Mammary epithelial cell (primary cell): ENCODE data around the gene ZNF419.
"Not testable (repeated sequence)": the region's sequence is repeated elsewhere in the genome, so short reads cannot be mapped to it uniquely, and the experiment has no call there.

Source experiments
- CTCF ChIP-seq, 2 donors: IDR thresholded peaks in 1 of 2; conservative IDR thresholded peaks in 1 of 2; 2 replicates each; pipeline ENCODE4 v1.5.1; 2011 to 2012; ENCODE audit warnings: inconsistent platforms in 2 of 2, low read length in 2 of 2, mild to moderate bottlenecking in 2 of 2, control low read depth in 1 of 2, low read depth in 1 of 2; ENCODE audit not compliant: insufficient read depth in 1 of 2; ENCODE audit errors: extremely low read depth in 1 of 2
- EZH2 ChIP-seq: IDR thresholded peaks from 2 replicates; pipeline ENCODE4 v1.6.1; 2012; ENCODE audit warnings: low read length, inconsistent platforms, borderline replicate concordance

- TF ChIP-seq CTCF (conservative IDR thresholded peaks at IDR 0.05 in 1 of 2, IDR thresholded peaks at IDR 0.05 in 1 of 2; ENCODE audit: extremely low read depth in 1 of 2, insufficient read depth in 1 of 2, low read depth in 1 of 2, low read length in 2 of 2); EZH2: not testable (repeated sequence)
Measured at GRCh38 chr19:57488299-57488644, 722 bp downstream of the ZNF419 start.
